Activated CD4-positive, CD25-positive, alpha-beta regulatory T cell treated with anti-CD3 and anti-CD28 coated beads, Interleukin-2, amount 50 U/mL, for 24 hours (primary cell): ENCODE results near the gene INO80C.

Experiments
- ATAC-seq, 2 donors: fragments of 150-1000 bp; cut with Tn5 transposase; one replicate each; pipeline ENCODE4 v1.10.0; 2021; ENCODE audit warnings: mild to moderate bottlenecking in 1 of 2, moderate library complexity in 1 of 2

The INO80C gene

GRCh38 chr18:35485852-35486251 is 11.9 kb downstream of the INO80C start:
- no peak for ATAC-seq

GRCh38 chr18:35484034-35484433 is 13.7 kb downstream of the INO80C start:
- ATAC-seq: peak; percentile 21 to 62

GRCh38 chr18:35481960-35482366 is 15.8 kb downstream of the INO80C start:
- no peak for ATAC-seq

GRCh38 chr18:35479911-35480586 is 17.7 kb downstream of the INO80C start:
- no peak for ATAC-seq

GRCh38 chr18:35478520-35479435 is 19.0 kb downstream of the INO80C start:
- peak; percentile 99 to 100 for ATAC-seq

- no peak for ATAC-seq
Measured at GRCh38 chr18:35477974-35478373, 19.8 kb downstream of the INO80C start.

GRCh38 chr18:35477497-35477896 is 20.3 kb downstream of the INO80C start:
- ATAC-seq: no peak

GRCh38 chr18:35474884-35475283 is 22.9 kb downstream of the INO80C start:
- no peak for ATAC-seq

- ATAC-seq: no peak
Measured at GRCh38 chr18:35473562-35473961, 24.2 kb downstream of the INO80C start.

GRCh38 chr18:35470435-35470834 is 27.3 kb downstream of the INO80C start:
- no peak for ATAC-seq

GRCh38 chr18:35469725-35470124 is 28.0 kb downstream of the INO80C start:
- no peak for ATAC-seq

- no peak for ATAC-seq
Measured at GRCh38 chr18:35468711-35469110, 29.0 kb downstream of the INO80C start.

GRCh38 chr18:35467624-35468016 is 30.1 kb downstream of the INO80C start:
- ATAC-seq: no peak

- no peak for ATAC-seq
Measured at GRCh38 chr18:35466815-35467623, 30.7 kb downstream of the INO80C start.

GRCh38 chr18:35466334-35466733 is 31.4 kb downstream of the INO80C start:
- ATAC-seq: no peak

- no peak for ATAC-seq
Measured at GRCh38 chr18:35465329-35465728, 32.4 kb downstream of the INO80C start.

- no peak for ATAC-seq
Measured at GRCh38 chr18:35464831-35465279, 32.9 kb downstream of the INO80C start.

GRCh38 chr18:35463827-35464226 is 33.9 kb downstream of the INO80C start:
- no peak for ATAC-seq

GRCh38 chr18:35463050-35463449 is 34.7 kb downstream of the INO80C start:
- ATAC-seq: no peak

- no peak for ATAC-seq
Measured at GRCh38 chr18:35460736-35461161, 37.0 kb downstream of the INO80C start.

GRCh38 chr18:35459997-35460396 is 37.8 kb downstream of the INO80C start:
- ATAC-seq: no peak

- ATAC-seq: no peak
Measured at GRCh38 chr18:35458677-35459441, 38.9 kb downstream of the INO80C start.
